ENCODE results near the gene ZC3H12C.

ZC3H12C gene

GRCh38 chr11:110119317-110119716 is 26.1 kb downstream of the ZC3H12C start:
- ChIA-PET CTCF (no interaction called here), POLR2A (no interaction called here)
- no peak for TF ChIP-seq CTCF (IDR thresholded peaks at IDR 0.05; ENCODE audit: insufficient read depth, low read length, missing control alignments)
- no peak for DNase-seq (ENCODE audit: low read depth, low spot score)
- no peak overlapping the region for H3K4me3 ChIP-seq (ENCODE audit: low read depth, low read length)

- CTCF ChIA-PET: interaction anchor here (0.7 to 1.1 kb wide), 2 partner anchors 13 to 177 kb away, joined by 3 to 4 read pairs; no protein-coding TSS in a partner anchor
- H3K4me3 ChIP-seq (ENCODE audit: low read depth, low read length): no peak overlapping the region
- DNase-seq (ENCODE audit: low read depth, low spot score): peak; percentile 9
- POLR2A ChIA-PET: interaction anchor here (1.0 kb wide), 1 partner anchor 104 kb away, joined by 3 read pairs; no protein-coding TSS in a partner anchor
- TF ChIP-seq CTCF (IDR thresholded peaks at IDR 0.05; ENCODE audit: insufficient read depth, low read length, missing control alignments): no peak
Measured at GRCh38 chr11:110121204-110121603, 28.0 kb downstream of the ZC3H12C start.

- POLR2A ChIA-PET: no interaction called here
- H3K4me3 ChIP-seq (ENCODE audit: low read depth, low read length): no peak overlapping the region
- CTCF ChIA-PET: interaction anchor here (1.1 to 1.4 kb wide), 2 partner anchors 12 to 176 kb away, joined by 3 read pairs; no protein-coding TSS in a partner anchor
- no peak for TF ChIP-seq CTCF (IDR thresholded peaks at IDR 0.05; ENCODE audit: insufficient read depth, low read length, missing control alignments)
- peak; percentile 37 for DNase-seq (ENCODE audit: low read depth, low spot score)
Measured at GRCh38 chr11:110123003-110123402, 29.8 kb downstream of the ZC3H12C start.

GRCh38 chr11:110124605-110125004 is 31.4 kb downstream of the ZC3H12C start:
- ChIA-PET CTCF (interaction anchor here (1.4 kb wide), 1 partner anchor 10 kb away, joined by 3 read pairs; no protein-coding TSS in a partner anchor), POLR2A (no interaction called here)
- no peak for DNase-seq (ENCODE audit: low read depth, low spot score)
- TF ChIP-seq CTCF (IDR thresholded peaks at IDR 0.05; ENCODE audit: insufficient read depth, low read length, missing control alignments): no peak
- H3K4me3 ChIP-seq (ENCODE audit: low read depth, low read length): no peak overlapping the region

GRCh38 chr11:110125632-110126031 is 32.4 kb downstream of the ZC3H12C start:
- ChIA-PET CTCF (no interaction called here), POLR2A (no interaction called here)
- TF ChIP-seq CTCF (IDR thresholded peaks at IDR 0.05; ENCODE audit: insufficient read depth, low read length, missing control alignments): no peak
- DNase-seq (ENCODE audit: low read depth, low spot score): no peak
- H3K4me3 ChIP-seq (ENCODE audit: low read depth, low read length): no peak overlapping the region

- DNase-seq (ENCODE audit: low read depth, low spot score): no peak
- ChIA-PET CTCF (interaction anchor here (0.6 kb wide), 1 partner anchor 11 kb away, joined by 3 read pairs; no protein-coding TSS in a partner anchor), POLR2A (no interaction called here)
- no peak overlapping the region for H3K4me3 ChIP-seq (ENCODE audit: low read depth, low read length)
- TF ChIP-seq CTCF (IDR thresholded peaks at IDR 0.05; ENCODE audit: insufficient read depth, low read length, missing control alignments): no peak
Measured at GRCh38 chr11:110126936-110127335, 33.7 kb downstream of the ZC3H12C start.
